Bone marrow (tissue), 2 donors: ENCODE measurements around the gene PCDHGB6.
"Not testable (repeated sequence)": the region's sequence is repeated elsewhere in the genome, so short reads cannot be mapped to it uniquely, and the experiment has no call there.

Experiments used
- DNase-seq, 2 donors: peaks; one replicate each; lab custom pipeline; 2025; lab: John Stamatoyannopoulos, UW

The PCDHGB6 gene

DNA sequence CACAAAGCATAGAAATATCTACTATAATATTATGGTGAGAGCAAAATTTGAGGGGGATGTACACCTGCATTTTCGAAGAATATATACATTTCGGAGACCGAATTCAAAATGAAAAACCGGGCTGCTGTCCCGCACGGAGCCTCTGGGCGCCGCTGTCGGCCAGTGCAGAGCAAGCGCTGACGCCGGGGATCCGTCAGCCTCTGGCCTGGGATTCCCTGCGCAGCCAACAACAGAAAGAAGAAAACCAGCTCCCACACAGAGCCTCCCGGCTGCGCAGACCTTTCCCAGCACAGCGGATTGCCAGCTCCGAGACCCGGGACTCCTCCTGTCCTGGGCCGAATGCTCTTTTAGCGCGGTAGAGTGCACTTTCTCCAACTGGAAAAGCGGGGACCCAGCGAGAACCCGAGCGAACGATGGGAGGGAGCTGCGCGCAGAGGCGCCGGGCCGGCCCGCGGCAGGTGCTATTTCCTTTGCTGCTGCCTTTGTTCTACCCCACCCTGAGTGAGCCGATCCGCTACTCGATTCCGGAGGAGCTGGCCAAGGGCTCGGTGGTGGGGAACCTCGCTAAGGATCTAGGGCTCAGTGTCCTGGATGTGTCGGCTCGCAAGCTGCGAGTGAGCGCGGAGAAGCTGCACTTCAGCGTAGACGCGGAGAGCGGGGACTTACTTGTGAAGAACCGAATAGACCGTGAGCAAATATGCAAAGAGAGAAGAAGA, at the start of gene PCDHGB6:
Gene PCDHGB6, plus strand, starts transcription at position 232 of the 716 bp plus-strand sequence. Its CDS starts 182 bp downstream, at position 414.
- DNase-seq = not testable (repeated sequence)

DNA sequence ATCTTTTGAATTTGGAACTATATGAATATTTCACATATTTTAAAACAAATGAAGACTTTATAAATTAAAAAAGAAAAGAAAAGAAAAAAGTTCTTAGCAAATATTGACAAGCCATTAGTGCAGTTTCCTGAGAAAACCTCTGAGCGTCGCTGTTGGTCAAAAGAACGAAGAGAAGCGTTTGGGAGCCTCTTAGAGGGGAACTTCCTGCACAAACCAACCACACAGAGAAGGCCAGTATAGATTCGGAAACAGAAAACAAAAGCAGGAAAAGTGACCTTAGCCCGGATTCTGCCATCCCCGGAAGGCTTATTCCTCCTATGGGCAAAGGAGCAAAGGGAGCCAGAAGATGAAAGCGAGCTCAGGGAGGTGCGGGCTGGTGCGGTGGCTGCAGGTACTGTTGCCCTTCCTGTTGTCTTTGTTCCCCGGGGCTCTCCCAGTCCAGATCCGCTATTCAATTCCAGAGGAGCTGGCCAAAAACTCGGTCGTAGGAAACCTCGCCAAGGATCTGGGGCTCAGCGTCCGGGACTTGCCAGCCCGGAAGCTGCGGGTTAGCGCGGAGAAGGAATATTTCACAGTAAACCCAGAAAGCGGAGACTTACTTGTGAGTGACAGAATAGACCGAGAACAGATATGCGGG, 47.9 kb upstream of the PCDHGB6 start, which contains the start of gene PCDHGB2:
Gene PCDHGB2, plus strand, starts transcription at position 205 of the 637 bp plus-strand sequence. Its CDS starts 142 bp downstream, at position 347.
- peak in 1 of 2 donors; percentile 78 for DNase-seq

DNA sequence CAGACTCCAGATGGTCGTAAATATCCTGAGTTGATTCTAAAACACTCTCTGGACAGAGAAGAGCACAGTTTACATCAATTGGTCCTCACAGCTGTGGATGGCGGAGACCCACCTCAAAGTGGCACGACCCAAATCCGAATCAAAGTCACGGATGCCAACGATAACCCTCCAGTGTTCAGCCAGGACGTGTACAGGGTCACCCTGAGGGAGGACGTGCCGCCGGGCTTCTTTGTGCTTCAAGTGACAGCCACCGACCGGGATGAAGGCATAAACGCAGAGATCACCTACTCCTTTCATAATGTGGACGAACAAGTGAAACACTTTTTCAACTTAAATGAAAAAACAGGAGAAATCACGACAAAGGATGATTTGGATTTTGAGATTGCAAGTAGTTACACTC, 47.1 kb upstream of the PCDHGB6 start:
- DNase-seq = no peak

DNA sequence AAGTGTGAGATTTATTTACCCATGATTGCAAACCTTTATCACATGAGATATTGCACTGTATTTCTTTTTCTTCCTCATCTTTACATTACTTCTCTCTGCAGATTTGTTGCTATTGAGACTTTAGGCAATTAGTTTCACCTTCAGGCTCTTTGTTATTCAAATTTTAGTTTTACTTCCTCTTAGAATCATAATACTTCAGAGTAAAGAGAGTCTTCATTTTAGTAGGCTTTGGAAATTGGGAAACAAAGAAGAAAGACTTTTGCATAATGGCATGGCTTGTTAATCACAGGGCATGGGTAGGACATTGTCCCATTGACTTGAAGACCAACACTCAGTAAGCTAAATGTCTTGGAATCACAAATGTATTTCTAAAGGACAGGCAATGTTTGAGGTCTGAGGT, 45.1 kb upstream of the PCDHGB6 start:
- DNase-seq = no peak

DNA sequence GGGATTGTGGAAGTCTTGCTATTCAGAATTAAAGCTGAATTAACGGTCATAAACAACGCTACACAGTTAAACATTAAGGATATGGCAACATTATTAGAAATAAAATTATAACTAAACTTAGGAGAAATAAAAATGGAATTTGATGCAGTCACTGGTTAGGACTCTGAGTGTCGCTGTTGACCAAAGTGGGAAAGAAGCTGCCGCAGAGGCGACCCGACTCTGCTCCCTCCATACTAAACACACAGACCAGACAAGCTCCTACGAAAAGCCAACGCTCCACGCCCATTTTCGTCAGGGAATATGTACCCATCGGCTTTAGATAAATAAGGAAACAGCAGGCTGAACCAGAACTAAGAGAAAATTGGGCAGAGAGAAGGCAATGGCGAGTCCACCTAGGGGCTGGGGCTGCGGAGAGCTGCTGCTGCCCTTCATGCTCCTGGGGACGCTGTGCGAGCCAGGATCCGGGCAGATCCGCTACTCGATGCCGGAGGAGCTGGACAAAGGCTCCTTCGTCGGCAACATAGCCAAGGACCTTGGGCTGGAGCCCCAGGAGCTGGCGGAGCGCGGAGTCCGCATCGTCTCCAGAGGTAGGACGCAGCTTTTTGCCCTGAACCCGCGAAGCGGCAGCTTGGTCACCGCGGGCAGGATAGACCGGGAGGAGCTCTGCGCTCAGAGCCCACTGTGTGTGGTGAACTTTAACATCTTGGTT, 43.7 kb upstream of the PCDHGB6 start, which contains the start of gene PCDHGA5:
Gene PCDHGA5, plus strand, starts transcription at position 211 of the 709 bp plus-strand sequence. Its CDS starts 169 bp downstream, at position 380.
- DNase-seq = no peak

DNA sequence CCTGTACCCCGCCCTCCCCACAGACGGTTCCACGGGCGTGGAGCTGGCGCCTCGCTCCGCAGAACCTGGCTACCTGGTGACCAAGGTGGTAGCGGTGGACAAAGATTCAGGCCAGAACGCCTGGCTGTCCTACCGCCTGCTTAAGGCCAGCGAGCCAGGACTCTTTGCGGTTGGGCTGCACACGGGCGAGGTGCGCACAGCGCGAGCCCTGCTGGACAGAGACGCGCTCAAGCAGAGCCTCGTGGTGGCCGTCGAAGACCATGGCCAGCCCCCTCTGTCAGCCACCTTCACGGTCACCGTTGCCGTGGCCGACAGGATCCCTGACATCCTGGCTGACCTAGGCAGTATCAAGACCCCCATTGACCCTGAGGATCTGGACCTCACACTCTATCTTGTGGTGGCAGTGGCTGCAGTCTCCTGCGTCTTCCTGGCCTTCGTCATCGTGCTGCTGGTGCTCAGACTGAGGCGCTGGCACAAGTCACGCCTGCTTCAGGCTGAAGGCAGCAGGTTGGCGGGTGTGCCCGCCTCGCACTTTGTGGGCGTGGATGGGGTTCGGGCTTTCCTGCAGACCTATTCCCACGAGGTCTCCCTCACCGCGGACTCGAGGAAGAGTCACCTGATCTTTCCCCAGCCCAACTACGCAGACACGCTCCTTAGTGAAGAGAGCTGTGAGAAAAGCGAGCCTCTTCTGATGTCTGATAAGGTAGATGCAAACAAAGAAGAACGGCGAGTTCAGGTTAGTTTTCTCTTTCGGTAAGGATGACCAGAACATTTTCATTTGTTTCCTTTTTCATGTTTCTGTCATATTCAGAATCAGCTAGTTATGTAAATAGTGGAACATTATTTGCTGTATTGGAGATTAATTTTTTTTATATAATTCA, 41.6 kb upstream of the PCDHGB6 start:
- no peak for DNase-seq

DNA sequence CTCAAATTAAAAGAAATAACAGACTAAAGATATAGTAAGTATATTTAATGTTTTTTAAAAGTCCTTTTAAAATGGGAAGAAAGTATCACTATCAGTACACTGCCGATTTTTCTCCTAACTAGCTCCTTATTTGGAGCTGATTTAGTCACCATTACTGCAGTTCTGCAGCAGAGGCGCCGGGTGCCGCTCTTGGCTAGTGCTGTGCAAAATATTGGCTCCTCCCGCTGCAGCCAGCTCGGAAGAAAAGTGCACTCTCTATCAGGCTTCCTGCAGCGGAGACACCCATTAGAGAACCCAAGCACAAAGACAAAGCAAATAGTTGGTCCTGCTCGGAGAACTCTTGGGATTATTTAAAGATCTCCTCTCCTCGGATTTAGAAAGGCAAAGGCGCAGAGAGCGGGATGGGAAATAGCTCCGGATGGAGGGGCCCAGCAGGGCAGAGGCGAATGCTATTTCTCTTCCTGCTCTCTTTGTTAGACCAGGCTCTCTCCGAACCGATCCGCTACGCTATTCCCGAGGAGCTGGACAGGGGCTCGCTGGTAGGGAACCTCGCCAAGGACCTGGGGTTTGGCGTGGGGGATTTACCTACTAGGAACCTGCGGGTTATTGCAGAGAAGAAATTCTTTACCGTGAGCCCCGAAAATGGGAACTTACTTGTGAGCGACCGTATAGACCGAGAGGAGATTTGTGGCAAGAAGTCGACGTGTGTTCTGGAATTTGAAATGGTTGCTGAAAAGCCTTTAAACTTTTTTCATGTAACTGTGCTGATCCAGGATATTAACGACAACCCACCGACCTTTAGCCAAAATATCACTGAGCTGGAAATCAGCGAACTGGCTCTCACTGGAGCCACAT, 37.6 kb upstream of the PCDHGB6 start, which contains the start of gene PCDHGB3:
Gene PCDHGB3, plus strand, starts transcription at position 249 of the 855 bp plus-strand sequence. Its CDS starts 153 bp downstream, at position 402.
- DNase-seq = no peak

GRCh38 chr5:141371572-141372475, 36.0 kb upstream of the PCDHGB6 start:
- DNase-seq = no peak

GRCh38 chr5:141373673-141374317, 34.0 kb upstream of the PCDHGB6 start, which contains the start of gene PCDHGA6:
TSS of gene PCDHGA6 (plus strand) at chr5:141373891. CDS start at chr5:141374084, 193 bp downstream.
- no peak for DNase-seq

- DNase-seq = no peak
Measured at GRCh38 chr5:141374627-141375026, 33.2 kb upstream of the PCDHGB6 start.

DNA sequence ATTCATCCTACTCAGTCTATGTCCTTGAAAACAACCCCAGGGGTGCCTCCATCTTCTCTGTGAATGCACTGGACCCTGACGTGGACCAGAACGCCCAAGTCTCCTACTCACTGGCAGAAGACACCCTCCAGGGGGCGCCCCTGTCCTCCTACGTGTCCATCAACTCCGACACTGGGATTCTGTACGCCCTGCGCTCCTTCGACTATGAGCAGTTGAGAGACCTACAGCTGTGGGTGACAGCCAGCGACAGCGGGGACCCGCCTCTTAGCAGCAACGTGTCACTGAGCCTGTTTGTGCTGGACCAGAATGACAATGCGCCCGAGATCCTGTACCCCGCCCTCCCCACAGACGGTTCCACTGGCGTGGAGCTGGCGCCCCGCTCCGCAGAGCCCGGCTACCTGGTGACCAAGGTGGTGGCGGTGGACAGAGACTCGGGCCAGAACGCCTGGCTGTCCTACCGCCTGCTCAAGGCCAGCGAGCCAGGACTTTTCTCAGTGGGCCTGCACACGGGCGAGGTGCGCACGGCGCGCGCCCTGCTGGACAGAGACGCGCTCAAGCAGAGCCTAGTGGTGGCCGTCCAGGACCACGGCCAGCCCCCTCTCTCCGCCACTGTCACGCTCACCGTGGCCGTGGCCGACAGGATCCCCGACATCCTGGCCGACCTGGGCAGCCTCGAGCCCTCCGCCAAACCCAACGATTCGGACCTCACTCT, 32.2 kb upstream of the PCDHGB6 start:
- not testable (repeated sequence) for DNase-seq

DNA sequence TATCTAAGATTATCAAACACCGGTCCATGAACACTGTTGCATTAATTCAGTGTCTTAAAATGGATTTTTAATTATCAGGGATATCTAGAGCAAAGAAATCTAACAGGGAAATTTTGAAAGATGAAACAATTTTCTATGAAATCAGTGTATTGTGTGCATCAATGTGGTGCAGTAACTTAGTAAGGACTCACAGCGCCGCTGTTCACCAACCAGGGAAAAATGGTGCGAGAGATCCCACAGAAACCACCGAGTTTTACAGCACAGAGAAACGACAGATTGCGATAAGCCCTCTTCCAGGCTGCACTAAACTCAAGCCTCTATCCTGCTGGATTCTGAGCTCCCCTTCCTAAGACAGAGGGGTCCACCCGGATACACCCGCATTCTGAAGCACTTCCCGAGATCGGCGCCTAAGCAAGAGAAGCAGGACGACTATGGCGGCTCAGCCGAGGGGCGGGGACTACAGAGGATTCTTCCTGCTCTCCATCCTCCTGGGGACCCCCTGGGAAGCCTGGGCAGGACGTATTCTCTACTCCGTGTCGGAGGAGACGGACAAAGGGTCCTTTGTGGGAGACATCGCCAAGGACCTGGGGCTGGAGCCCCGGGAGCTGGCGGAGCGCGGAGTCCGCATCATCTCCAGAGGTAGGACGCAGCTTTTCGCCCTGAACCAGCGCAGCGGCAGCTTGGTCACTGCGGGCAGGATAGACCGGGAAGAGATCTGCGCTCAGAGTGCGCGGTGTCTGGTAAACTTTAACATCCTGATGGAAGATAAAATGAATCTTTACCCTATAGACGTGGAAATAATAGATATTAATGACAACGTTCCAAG, 25.1 kb upstream of the PCDHGB6 start, which contains the start of gene PCDHGA7:
Gene PCDHGA7, plus strand, starts transcription at position 274 of the 826 bp plus-strand sequence. Its CDS starts 158 bp downstream, at position 432.
- DNase-seq = no peak

DNA sequence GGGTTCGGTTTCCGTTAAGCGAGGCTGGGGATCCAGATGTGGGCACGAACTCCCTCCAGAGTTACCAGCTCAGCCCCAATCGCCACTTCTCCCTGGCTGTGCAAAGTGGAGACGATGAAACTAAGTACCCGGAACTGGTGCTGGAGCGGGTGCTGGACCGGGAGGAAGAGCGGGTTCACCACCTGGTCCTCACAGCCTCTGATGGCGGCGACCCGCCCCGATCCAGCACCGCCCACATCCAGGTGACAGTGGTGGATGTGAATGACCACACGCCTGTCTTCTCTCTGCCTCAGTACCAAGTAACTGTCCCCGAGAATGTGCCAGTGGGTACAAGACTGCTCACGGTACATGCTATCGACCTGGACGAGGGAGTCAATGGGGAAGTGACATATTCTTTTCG, 24.5 kb upstream of the PCDHGB6 start:
- DNase-seq = no peak

GRCh38 chr5:141384471-141385267, 23.2 kb upstream of the PCDHGB6 start:
- DNase-seq = no peak

GRCh38 chr5:141387557-141388311, 20.1 kb upstream of the PCDHGB6 start, which contains the start of gene PCDHGB4:
TSS of gene PCDHGB4 (plus strand) at chr5:141387698. CDS start at chr5:141387885, 187 bp downstream.
- DNase-seq = not testable (repeated sequence)
